Activated naive CD4-positive, alpha-beta T cell treated with anti-CD3 and anti-CD28 coated beads for 36 hours (primary cell): ENCODE results near the gene HS6ST3. TPM values are rescaled to one million over a fixed set of nuclear protein-coding genes. Genes with fewer than 3 reads are reported as not detected.

Experiments used
- CTCF ChIA-PET: fragments of 350-600 bp; sonication (Branson Sonifier 250); formaldehyde crosslinking; loops from one replicate; lab custom pipeline; 2021; ENCODE audit warnings: antibody characterized with exemption; lab: Charles Lee
- DNase-seq: peaks from one replicate; pipeline ENCODE4 v3.0.0-alpha.2; 2020
- H3K27ac Mint-ChIP-seq: one replicate; pipeline ENCODE4 v1.8.0; 2021; ENCODE audit warnings: mild to moderate bottlenecking, mixed read lengths
- H3K27me3 Mint-ChIP-seq: one replicate; pipeline ENCODE4 v1.8.0; 2021; ENCODE audit warnings: low read depth, mixed read lengths
- H3K36me3 Mint-ChIP-seq: one replicate; pipeline ENCODE4 v1.8.0; 2021; ENCODE audit warnings: low read depth, mixed read lengths
- H3K4me1 Mint-ChIP-seq: one replicate; pipeline ENCODE4 v1.8.0; 2021; ENCODE audit warnings: low read depth, mixed read lengths
- H3K4me3 Mint-ChIP-seq: one replicate; pipeline ENCODE4 v1.8.0; 2021; ENCODE audit warnings: mild to moderate bottlenecking, moderate library complexity, mixed read lengths
- H3K9me3 Mint-ChIP-seq: one replicate; pipeline ENCODE4 v1.8.0; 2021; ENCODE audit warnings: mixed read lengths
- intact Hi-C: fragments of 100-400 bp; cut with micrococcal nuclease; formaldehyde crosslinking; loops from one replicate; pipeline ENCODE4 v1.15.1; 2023
- total RNA-seq, 2 experiments: library from RNA; stranded (reverse); gene quantifications; one replicate each; pipeline ENCODE4 v1.2.3, GENCODE V29; 2021

Gene HS6ST3
- total RNA-seq, 2 experiments from 2014 or later: not detected

DNA sequence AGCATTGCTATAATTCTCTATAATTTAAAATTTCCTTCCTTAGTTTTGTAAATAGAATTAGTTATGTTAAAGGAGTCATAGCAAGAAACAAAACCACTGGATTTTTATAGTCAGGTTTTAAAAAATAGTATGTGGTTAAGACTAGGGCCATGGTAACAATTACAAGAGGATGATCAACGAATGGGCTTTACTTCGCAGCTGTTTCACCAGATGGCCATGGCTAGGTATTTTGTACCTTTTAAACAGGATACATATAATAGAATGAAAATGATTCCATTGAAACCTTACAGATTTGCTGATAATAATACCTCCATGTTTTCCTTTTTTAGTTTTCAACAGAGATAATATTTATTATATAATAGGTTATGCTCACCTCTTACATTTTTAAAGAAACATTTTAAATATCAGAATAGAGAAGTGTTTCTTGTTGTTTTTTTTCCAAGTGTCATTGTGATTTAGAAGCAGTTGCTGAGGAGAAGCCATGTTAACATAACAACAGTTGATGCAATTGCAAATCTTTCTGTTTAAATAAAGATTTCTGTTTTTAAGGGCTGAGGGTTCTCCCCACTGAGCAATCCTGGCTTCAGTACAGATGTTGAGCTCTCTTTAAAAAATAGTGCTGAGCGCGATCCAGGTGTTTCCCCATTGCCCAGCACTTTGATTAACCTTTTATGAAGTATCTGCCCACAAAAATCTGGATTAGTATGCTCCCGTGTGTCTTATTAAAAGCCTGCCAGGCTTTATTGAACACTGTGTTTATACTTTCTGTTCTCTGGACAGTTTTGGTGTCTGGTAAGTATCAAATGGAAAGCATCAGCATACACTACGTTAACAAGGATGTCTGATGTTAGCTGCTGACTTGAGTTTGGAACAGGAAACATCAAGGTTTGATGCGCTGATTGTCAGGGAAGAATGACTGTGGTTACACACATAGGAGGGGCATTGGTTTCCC is 205.3 kb downstream of the HS6ST3 start:
- Mint-ChIP-seq H3K9me3 (peaks cover 3% of the 10 kb centered on the region), H3K27me3 (no peaks in the 10 kb centered on the region), H3K36me3 (no peaks in the 10 kb centered on the region), H3K4me3 (no peak overlapping the region), H3K27ac (no peak overlapping the region), H3K4me1 (no peaks in the 10 kb centered on the region)
- intact Hi-C loops: no loop called here
- DNase-seq: no peak
- CTCF ChIA-PET: no interaction called here

DNA sequence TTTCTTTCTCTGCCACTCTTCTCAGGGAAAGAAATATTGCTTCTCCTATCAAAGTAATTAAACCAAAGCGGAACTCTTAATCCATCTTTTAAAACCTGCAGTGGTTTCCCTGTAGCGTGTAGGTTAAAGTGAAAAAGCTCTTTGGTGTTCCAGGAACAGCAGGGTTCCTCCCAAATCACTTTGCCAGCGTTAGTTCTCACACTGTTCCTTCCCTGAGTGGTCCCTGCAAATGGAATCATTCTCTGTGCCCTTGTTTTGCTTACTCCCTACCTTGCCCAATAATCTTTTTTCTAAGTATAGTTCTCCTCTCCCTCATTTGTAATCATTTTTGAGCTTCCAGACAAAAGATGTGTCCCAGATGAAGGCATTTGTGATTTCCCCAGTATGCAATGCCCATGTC is 207.5 kb downstream of the HS6ST3 start:
- DNase-seq: no peak
- Mint-ChIP-seq H3K27ac (no peak overlapping the region), H3K4me3 (no peak overlapping the region), H3K9me3 (no peaks in the 10 kb centered on the region), H3K36me3 (no peaks in the 10 kb centered on the region), H3K4me1 (no peaks in the 10 kb centered on the region), H3K27me3 (no peaks in the 10 kb centered on the region)
- intact Hi-C loops: no loop called here
- CTCF ChIA-PET: no interaction called here

DNA sequence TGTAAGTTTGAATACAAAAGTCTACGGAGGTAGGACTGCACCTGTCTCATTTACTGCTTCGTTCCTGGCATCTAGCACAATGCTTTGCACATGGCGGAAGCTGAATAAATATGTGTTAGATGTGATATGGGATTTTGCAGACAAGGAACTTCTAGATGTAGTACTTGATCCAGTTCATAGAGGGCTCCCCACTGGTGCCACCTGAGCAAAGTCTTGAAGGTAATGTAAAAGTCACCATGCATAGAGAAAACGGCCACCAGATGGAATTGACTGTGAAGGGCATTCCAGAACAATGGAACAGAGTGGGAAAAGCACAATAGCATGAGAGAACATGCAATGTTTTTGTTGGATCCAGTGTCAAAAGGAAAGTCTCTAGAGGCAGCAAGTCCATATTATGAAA is 209.3 kb downstream of the HS6ST3 start:
- no peaks in the 10 kb centered on the region for H3K4me1 Mint-ChIP-seq
- DNase-seq: no peak
- CTCF ChIA-PET: no interaction called here
- H3K36me3 Mint-ChIP-seq: no peaks in the 10 kb centered on the region
- H3K4me3 Mint-ChIP-seq: no peak overlapping the region
- intact Hi-C loops: no loop called here
- H3K27ac Mint-ChIP-seq: no peak overlapping the region
- no peaks in the 10 kb centered on the region for H3K27me3 Mint-ChIP-seq
- H3K9me3 Mint-ChIP-seq: no peaks in the 10 kb centered on the region

DNA sequence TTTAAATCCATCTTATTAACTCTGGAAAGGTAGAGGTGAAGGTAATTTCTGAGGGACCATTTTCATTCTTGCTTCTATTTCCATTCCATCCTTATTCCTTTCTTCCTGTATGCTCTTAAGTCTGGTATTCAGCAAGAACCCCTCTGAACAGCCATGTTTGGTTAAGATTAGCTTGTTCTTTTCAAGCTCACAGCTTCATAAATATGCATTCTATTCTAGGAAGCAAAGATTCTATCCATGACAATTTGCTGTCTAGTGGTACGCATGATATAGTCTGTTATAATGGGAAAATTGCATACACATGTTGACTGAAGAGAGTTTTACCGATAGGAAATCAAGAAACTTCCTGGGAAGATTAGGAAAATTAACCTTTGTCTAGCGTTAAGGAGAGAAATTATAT is 218.7 kb downstream of the HS6ST3 start:
- Mint-ChIP-seq H3K27me3 (no peaks in the 10 kb centered on the region), H3K4me1 (no peaks in the 10 kb centered on the region), H3K27ac (no peak overlapping the region), H3K36me3 (no peaks in the 10 kb centered on the region), H3K9me3 (peaks cover 1% of the 10 kb centered on the region), H3K4me3 (no peak overlapping the region)
- intact Hi-C loops: no loop called here
- DNase-seq: no peak
- CTCF ChIA-PET: no interaction called here

DNA sequence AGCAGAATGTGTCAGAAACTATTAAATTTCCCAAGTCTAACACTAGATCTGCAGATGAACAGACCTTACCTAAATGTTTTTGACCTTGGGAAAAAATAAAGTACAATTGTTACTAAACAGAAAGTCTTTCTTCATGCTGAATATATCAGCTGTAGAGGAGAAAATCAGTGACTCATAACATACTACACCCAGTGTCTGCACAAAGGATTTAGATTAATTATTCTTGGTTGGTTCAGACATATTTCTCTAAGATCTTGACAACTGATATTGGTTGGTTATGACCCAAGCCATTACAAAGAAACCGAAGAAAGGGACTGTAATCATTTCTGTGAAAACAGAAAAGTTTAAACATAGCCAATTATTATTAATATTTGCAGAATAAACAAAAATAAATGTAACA is 225.1 kb downstream of the HS6ST3 start:
- intact Hi-C loops: no loop called here
- Mint-ChIP-seq H3K27me3 (no peaks in the 10 kb centered on the region), H3K27ac (no peak overlapping the region), H3K4me3 (no peak overlapping the region), H3K9me3 (peaks cover 4% of the 10 kb centered on the region), H3K36me3 (no peaks in the 10 kb centered on the region), H3K4me1 (no peaks in the 10 kb centered on the region)
- no peak for DNase-seq
- CTCF ChIA-PET: no interaction called here

DNA sequence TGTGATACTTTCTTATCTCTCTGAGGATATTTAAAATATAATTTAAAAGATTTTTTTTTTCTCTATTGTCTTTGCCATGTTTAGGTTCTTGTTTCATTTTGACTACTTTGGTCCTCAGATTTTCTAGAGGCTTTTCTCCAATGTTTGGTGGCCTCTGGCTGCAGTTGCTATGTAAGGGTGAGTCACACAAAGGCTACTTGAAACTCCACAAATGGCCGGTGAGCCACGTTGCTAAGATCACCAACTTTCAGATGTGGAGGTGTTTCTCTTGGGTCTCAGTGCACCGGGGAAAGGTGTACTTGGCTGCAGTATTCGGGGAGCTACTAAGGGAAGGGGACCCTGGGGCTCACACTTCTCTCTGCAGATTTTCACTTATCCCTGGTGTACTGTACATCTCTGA is 248.1 kb downstream of the HS6ST3 start:
- Mint-ChIP-seq H3K27me3 (no peaks in the 10 kb centered on the region), H3K36me3 (no peaks in the 10 kb centered on the region), H3K27ac (no peak overlapping the region), H3K4me3 (no peak overlapping the region), H3K9me3 (no peaks in the 10 kb centered on the region), H3K4me1 (no peaks in the 10 kb centered on the region)
- no peak for DNase-seq
- intact Hi-C loops: no loop called here
- CTCF ChIA-PET: no interaction called here

DNA sequence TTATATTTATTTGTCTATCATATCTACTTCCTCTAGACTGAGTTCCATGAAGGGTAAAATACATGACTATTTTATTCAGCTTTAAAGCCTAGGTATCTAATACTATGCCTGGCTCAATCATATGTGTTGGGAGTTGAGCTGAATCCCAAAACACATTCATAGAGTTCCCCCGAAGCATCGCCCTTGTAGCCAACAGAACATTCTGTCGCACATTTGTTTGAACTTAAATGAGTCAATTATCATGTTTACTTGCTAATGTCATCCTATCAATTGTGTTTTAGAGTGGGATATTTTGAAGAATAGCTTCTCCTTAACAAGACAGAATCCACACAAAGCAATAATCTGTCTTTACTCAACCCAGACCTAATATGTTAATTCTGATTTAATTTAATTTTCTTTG is 252.4 kb downstream of the HS6ST3 start:
- no peaks in the 10 kb centered on the region for H3K27me3 Mint-ChIP-seq
- no peaks in the 10 kb centered on the region for H3K36me3 Mint-ChIP-seq
- CTCF ChIA-PET: no interaction called here
- no peaks in the 10 kb centered on the region for H3K9me3 Mint-ChIP-seq
- intact Hi-C loops: no loop called here
- no peak for DNase-seq
- no peaks in the 10 kb centered on the region for H3K4me1 Mint-ChIP-seq
- H3K4me3 Mint-ChIP-seq: no peak overlapping the region
- no peak overlapping the region for H3K27ac Mint-ChIP-seq

DNA sequence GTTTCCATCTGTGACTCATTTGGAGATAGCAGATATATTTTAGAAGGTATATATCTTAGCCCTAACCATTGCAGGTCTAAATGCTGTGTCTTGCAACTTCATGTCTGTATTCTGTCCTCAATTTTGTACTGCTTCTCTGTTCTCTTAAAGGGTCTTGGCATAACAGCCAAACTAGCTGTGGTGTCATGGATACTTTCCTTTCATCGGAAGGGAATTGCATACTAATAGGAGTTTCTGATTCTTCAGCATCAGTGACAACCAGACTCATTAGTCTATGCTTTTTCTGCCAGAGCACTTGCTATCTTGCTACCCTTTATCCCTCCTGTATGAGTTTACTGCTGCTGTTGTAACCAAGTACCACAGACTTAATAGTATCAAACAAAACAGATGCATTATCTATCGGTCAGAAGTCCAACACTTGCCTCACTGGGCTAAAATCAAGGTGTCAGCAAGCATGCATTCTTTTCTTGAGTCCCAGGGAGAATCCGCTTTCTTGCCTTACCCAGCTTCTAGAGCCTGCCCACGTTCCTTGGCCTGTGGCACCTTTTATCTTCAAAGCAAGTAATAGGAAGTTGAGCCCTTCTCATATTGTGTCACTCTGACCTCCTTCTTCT is 253.1 kb downstream of the HS6ST3 start:
- H3K4me3 Mint-ChIP-seq: no peak overlapping the region
- no peaks in the 10 kb centered on the region for H3K36me3 Mint-ChIP-seq
- no peaks in the 10 kb centered on the region for H3K4me1 Mint-ChIP-seq
- H3K27me3 Mint-ChIP-seq: no peaks in the 10 kb centered on the region
- CTCF ChIA-PET: no interaction called here
- no peak for DNase-seq
- no peak overlapping the region for H3K27ac Mint-ChIP-seq
- intact Hi-C loops: no loop called here
- no peaks in the 10 kb centered on the region for H3K9me3 Mint-ChIP-seq

DNA sequence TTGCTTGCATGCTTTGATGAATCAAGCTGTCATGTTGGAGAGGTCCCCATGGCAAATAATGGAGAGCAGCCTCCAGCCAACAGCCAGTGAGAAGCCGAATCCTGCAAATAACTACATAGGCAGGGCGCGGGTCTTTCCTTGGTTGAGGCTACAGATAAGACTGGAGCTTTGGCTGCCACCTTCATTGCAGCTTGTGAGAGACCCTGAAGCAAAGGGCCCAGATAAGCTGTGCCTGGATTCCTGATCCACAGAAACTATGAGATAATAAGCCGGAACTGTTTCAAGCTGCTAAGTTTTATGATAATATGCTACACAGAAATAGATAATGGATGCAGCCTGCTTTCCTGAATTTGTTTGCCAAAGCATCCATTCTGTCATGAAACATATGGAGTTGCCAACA is 257.0 kb downstream of the HS6ST3 start:
- intact Hi-C loops: no loop called here
- H3K4me3 Mint-ChIP-seq: no peak overlapping the region
- H3K9me3 Mint-ChIP-seq: no peaks in the 10 kb centered on the region
- H3K36me3 Mint-ChIP-seq: no peaks in the 10 kb centered on the region
- H3K27me3 Mint-ChIP-seq: no peaks in the 10 kb centered on the region
- CTCF ChIA-PET: no interaction called here
- H3K4me1 Mint-ChIP-seq: no peaks in the 10 kb centered on the region
- no peak overlapping the region for H3K27ac Mint-ChIP-seq
- DNase-seq: no peak

DNA sequence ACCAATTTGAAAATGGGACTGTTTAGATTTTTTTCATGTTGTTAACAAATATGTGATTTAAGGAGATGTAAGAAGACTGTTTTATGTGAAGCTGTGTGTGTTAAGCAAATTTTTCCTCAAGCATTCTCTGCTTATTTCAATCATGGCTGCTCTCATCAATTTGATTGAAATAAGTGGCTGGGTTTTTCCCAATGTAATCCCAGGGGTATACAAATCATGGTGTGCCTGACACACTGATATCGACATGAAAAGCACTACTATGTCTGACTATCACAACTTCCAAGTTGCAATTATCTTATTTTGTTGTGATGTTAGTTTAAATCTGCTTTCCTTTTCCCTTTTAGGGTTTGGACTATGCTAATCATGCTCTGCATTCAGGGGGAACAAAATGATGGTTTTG is 283.7 kb downstream of the HS6ST3 start:
- no peak for DNase-seq
- Mint-ChIP-seq H3K9me3 (no peaks in the 10 kb centered on the region), H3K27ac (no peak overlapping the region), H3K4me1 (no peaks in the 10 kb centered on the region), H3K36me3 (no peaks in the 10 kb centered on the region), H3K27me3 (peaks cover 2% of the 10 kb centered on the region), H3K4me3 (no peak overlapping the region)
- CTCF ChIA-PET: no interaction called here
- intact Hi-C loops: no loop called here

DNA sequence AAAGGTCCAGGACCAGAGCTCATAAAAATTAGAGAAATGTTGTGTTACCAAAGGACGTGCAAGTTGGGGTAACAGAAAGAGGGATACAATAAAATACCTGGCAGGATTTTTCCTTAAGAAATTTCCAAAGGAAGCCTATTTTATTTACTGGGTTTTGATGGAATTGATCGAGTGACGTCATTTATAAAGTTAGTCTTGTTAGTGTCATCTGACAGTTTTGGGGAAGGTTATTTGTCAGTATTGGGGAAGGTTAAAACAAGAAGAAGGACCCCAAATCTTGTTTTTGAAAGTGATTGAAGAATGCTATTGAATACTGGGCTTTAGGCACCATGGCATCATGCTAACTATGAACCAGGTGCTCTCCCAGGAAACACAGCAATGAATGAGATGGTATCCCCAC is 287.9 kb downstream of the HS6ST3 start:
- no peak overlapping the region for H3K27ac Mint-ChIP-seq
- no peak overlapping the region for H3K4me3 Mint-ChIP-seq
- peaks cover 2% of the 10 kb centered on the region for H3K9me3 Mint-ChIP-seq
- no peak for DNase-seq
- H3K4me1 Mint-ChIP-seq: no peaks in the 10 kb centered on the region
- peaks cover 2% of the 10 kb centered on the region for H3K27me3 Mint-ChIP-seq
- intact Hi-C loops: no loop called here
- CTCF ChIA-PET: no interaction called here
- H3K36me3 Mint-ChIP-seq: no peaks in the 10 kb centered on the region

DNA sequence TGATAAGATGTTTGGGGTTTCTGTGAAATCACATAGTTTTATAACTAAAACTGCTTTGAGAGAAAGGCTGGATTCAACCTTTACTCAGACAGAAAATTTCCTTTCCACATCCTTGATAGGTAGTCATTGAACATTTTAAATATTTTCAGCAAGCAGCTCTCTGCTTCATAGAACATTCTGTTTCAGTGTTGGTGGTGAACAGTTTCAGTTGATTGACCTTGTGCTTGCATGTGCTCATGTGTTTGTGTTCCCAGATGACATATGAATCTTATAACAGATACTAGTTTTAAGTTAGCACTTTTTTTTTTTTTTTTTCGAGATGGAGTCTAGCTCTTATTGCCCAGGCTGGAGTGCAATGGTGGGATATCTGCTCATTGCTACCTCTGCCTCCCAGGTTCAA is 290.1 kb downstream of the HS6ST3 start:
- no peak for DNase-seq
- CTCF ChIA-PET: no interaction called here
- Mint-ChIP-seq H3K36me3 (no peaks in the 10 kb centered on the region), H3K9me3 (peaks cover 2% of the 10 kb centered on the region), H3K27ac (no peak overlapping the region), H3K4me1 (no peaks in the 10 kb centered on the region), H3K27me3 (no peaks in the 10 kb centered on the region), H3K4me3 (no peak overlapping the region)
- intact Hi-C loops: no loop called here

DNA sequence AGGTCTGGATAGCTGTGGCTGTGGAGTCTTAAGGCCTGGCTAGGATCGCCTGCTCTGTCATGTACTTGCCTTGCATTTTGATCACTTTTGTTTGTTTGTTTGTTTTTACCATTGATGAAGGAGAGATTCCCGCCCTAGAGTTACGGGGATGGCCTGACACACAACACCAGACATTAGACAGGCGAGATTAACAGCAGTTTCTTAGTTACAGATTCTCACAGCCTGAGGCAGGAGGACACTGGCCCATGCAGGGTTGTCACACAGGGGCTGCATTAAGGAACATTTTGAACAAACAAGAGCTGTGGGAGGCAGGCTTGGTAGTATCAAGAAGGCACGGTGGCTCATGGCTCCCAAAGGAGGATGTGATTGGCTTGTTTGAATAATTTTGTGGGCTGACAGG is 291.8 kb downstream of the HS6ST3 start:
- H3K36me3 Mint-ChIP-seq: no peaks in the 10 kb centered on the region
- H3K4me3 Mint-ChIP-seq: no peak overlapping the region
- peaks cover 3% of the 10 kb centered on the region for H3K9me3 Mint-ChIP-seq
- no peaks in the 10 kb centered on the region for H3K4me1 Mint-ChIP-seq
- no peak overlapping the region for H3K27ac Mint-ChIP-seq
- no peak for DNase-seq
- H3K27me3 Mint-ChIP-seq: no peaks in the 10 kb centered on the region
- intact Hi-C loops: no loop called here
- CTCF ChIA-PET: no interaction called here
